ENCODE data around the gene ATP13A3. TPM values are rescaled to one million over a fixed set of nuclear protein-coding genes. Genes with fewer than 3 reads are reported as not detected.
"Not testable (repeated sequence)": the region's sequence is repeated elsewhere in the genome, so short reads cannot be mapped to it uniquely, and the experiment has no call there.

ATP13A3 gene
- polyA plus RNA-seq, 12 donors: 22.3 to 41.4 (median 31.9) TPM; not detected in 1

- DNase-seq: no peak
These were observed 16.3 kb upstream of the ATP13A3 start for GRCh38 chr3:194503081-194503531.

GRCh38 chr3:194500198-194500597, 13.4 kb upstream of the ATP13A3 start:
- DNase-seq: no peak

- not testable (repeated sequence) for DNase-seq
These were observed 12.7 kb upstream of the ATP13A3 start for GRCh38 chr3:194499516-194499915.

- DNase-seq: no peak
These were observed 11.2 kb upstream of the ATP13A3 start for GRCh38 chr3:194497799-194498575.

GRCh38 chr3:194496217-194496919, 9.6 kb upstream of the ATP13A3 start:
- no peak for DNase-seq

- no peak for DNase-seq
These were observed 8.2 kb upstream of the ATP13A3 start for GRCh38 chr3:194494951-194495374.

- not testable (repeated sequence) for DNase-seq
These were observed 7.5 kb upstream of the ATP13A3 start for GRCh38 chr3:194493995-194494927.

- DNase-seq: no peak
These were observed 5.2 kb upstream of the ATP13A3 start for GRCh38 chr3:194492001-194492400.

GRCh38 chr3:194489736-194490612, 3.2 kb upstream of the ATP13A3 start:
- no peak for DNase-seq

- DNase-seq: no peak
These were observed 1.4 kb upstream of the ATP13A3 start for GRCh38 chr3:194488055-194488742.

- DNase-seq: no peak
These were observed 670 bp upstream of the ATP13A3 start for GRCh38 chr3:194487289-194488054.

GRCh38 chr3:194485881-194486539, 792 bp downstream of the ATP13A3 start:
- DNase-seq: no peak

GRCh38 chr3:194485468-194485880, 1.3 kb downstream of the ATP13A3 start:
- DNase-seq: no peak

GRCh38 chr3:194484614-194485013, 2.2 kb downstream of the ATP13A3 start:
- DNase-seq: no peak

- DNase-seq: no peak
These were observed 3.0 kb downstream of the ATP13A3 start for GRCh38 chr3:194483850-194484249.

- DNase-seq: not testable (repeated sequence)
These were observed 4.0 kb downstream of the ATP13A3 start for GRCh38 chr3:194482830-194483229.

GRCh38 chr3:194482196-194482593, 4.6 kb downstream of the ATP13A3 start:
- no peak for DNase-seq

- DNase-seq: no peak
These were observed 5.1 kb downstream of the ATP13A3 start for GRCh38 chr3:194481525-194482195.

Measured in muscle of arm (tissue), 12 donors.